NCI-H510A treated with DMSO at 0.1 percent for 48 hours (cell line): ENCODE results near the gene PRAME.
A peak's percentile ranks its signal among the peaks of the same experiment; 100 is the strongest.
"Not testable (repeated sequence)": the region's sequence is repeated elsewhere in the genome, so short reads cannot be mapped to it uniquely, and the experiment has no call there.

ENCODE experiments used
- DNase-seq: peaks from one replicate; lab custom pipeline; 2025; lab: John Stamatoyannopoulos, UW

Gene PRAME

DNA sequence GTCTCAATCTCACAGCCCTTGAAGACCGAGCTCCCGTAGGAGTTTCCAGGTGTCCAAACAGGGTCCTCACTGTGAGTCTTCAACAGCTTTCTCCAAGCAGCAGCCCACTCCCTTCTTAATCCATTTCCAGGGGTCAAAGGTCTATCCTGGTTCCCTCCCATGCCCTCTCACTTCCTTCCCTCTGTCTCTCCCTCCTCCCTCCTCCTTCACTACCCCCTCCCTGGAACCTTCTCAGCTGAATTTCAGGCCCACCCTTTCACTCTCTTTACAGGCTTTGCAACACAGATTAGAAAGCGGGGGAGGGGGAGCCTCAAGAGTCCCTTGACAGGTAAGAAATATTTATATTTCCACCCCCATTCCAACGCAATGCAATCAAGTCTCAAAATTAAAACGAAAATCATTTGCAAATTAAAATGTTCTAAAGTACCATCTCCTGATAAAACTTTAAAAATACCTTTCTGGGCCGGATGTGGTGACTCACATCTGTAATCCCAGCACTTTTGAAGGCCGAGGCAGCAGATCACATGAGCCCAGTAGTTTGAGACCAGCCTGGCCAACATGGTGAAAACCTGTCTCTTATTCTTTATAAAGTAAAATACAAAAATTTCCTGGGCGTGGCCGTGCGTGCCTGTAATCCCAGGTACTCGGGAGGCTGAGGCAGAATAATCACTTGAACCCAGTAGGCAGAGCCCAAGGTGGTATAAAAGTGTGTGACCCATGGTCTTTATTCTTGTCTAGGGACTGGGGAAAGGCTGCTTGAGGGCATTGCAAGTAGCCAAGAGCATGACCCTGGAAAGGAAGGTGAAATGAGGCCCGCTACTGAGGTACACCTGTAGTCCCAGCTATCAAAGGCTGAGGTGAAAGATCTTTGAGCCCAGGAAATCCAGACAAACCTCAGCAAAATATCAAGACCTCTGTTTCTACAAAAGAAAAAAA, 38.1 kb downstream of the PRAME start:
- no peak for DNase-seq

DNA sequence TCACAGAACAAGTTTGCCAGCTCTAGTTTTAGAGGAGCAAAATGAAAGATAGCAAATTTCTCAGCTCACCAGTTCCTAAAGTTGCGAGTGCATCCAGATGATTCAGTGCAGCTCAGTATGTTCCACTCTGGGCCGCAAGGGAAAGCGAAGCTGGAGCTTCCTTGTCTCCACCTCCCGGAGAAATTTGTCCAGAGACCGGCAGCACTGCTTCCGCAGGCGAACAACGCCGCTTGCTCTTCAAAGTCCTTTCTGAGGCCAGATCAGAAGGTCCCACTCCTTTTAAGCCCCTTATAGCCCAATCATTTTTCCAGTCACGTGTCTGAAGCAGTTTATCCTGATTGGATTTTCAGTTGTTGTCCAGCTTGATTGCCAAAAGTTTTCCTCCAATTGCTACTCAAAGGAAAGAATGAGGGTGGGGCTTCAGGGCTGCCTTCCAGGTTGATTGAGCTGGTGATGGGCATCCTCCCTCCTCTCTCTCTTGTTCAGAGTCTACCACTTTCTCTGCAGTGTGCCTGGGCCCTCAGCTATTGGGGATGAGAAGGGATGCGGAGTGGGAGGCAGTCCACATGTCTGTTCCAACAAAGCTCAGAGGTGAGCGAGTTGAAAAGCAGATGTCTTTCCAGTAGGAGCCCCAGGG, 38.9 kb downstream of the PRAME start, which contains the start of gene ZNF280A:
ZNF280A (minus strand) TSS at position 251 of the 637 bp plus-strand sequence. CDS start 4,640 bp downstream, outside the sequence.
- DNase-seq = peak; percentile 55

DNA sequence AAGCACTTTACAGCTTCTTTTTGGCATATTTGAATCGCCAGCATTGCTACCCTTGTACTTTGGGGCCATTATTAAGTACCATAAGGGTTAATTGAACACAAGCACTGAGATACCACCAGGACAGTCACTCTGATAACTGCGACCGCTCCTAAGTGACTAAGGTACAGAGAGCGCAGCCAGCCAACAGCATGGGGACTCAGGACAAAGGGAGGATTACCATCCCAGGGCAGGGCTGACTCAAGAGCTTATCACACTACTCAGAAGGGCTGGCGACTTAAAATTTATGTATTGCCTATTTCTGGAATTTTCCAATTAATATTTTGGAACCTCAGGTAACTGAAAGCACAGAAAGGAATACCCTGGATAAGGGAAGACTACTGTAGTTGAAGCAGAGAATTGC, 39.5 kb downstream of the PRAME start:
- no peak for DNase-seq

DNA sequence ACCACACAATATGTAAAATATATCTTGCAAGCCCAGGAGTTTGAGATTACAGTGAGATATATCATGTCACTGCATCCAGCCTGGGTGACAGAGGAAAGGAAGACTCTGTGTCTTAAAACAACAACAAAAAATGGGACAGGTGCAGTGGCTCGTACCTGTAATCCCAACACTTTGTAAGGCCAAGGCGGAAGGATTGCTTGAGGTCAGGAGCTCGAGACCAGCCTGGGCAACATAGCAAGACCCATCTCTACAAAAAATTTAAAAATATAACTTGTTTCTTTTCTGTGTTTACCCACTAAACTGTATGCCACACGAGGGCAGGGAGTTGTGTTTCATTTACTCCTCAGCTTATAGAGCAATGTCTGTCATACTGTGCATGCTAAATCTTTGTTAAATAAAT, 42.1 kb downstream of the PRAME start:
- no peak for DNase-seq

DNA sequence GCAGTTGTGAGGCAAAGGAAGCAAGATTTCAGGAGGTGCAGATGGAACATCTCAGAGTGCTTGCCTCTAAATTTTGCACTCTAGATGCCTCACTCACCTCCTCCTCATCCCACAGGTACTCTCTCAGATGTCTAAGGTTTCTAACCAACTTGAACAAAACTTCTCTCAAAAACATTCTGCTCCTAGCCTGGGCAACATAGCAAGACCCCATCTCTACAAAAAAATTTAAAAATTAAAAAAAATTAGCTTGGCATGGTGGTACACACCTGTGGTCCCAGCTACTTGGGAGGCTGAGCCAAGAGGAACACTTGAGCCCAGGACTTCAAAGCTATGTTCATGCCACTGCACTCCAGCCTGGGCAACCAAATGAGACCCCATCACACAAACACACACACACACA, 43.2 kb downstream of the PRAME start:
- DNase-seq = no peak

DNA sequence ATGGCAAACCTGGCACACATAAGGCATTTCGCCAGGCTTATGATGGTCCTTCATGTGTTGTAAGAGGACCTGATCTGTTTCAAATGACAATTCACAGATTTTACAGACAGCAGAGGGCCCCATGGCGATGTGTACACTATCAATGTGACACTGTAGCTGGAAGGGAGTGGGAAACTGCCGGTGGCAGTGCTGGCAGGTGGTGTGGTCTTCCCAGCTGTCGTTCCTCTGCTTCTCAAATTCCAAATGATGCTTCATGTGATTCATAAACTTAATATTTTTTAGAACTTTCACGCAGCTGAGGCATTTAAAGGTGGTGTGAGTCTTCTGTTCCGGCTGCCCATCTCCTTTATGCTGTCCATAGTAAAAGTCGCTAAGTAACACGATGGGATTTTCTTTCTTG, 44.6 kb downstream of the PRAME start:
- DNase-seq = not testable (repeated sequence)

DNA sequence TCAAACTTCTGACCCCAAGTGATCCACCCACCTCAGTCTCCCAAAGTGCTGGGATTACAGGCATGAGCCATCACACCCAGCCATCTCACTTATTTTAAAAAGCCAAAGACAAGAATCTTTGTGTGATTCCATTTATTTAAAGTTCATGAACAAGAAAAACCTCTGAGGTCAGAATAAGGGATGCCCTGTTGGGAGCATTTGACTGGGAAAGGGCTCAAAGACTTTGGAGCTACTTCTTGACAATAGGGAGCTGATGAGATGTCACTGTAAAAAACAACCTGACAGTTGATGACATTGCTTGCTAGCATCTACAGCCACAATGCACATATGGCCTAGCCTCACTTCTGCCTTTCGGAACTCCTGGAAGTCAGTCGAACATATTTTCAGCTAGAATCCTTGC, 45.4 kb downstream of the PRAME start:
- no peak for DNase-seq

DNA sequence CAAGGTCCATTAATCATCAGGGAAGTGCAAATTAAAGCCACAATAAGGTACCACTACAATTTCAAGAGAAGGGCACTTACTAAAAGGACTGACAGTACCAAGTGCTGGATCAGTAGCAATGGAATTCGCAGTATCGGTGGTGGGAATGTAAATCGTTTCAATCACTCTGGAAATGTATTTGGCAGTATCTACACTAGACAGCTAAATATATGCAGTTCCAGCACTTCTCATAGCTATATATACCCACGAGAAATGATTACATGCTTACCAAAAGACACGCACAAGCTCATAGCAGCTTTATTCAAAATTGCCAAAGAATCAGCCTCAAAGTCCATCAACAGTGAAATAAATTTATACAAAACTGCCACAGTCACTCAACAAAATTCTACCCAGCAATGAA, 46.1 kb downstream of the PRAME start:
- DNase-seq = no peak

DNA sequence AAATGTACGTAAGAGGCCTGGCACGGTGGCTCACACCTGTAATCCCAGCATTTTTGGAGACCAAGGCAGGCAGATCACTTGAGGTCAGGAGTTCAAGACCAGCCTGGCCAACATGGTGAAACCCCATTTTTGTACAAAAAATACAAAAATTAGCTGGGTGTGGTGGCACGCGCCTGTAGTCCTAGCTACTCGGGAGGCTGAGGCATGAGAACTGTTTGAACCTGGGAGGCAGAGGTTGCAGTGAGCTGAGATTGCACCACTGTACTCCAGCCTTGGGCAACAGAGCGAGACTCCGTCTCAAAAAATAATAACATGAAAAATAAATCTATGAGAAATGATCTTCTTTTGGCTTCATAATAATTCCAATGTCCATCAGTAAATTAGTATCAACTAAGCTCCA, 48.2 kb downstream of the PRAME start:
- DNase-seq = not testable (repeated sequence)

DNA sequence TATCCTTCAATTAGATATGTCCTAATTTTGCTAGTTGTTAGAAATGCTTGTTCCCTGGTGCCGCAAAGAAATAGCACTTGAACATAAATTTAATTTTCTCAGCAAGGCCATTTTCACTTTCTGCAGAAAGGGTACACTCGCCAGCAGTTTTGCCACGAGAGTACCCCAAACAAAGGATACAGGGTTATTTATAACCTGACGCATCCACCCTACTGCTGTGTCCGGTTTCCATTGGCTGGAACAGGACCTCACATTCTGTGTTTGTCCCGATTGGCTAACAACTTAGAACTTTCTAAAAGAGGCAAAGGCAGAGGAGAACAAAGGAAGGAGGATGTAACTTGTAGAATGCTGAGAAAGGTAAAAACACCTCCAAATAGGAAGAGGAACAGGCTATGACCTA, 49.2 kb downstream of the PRAME start:
- not testable (repeated sequence) for DNase-seq

DNA sequence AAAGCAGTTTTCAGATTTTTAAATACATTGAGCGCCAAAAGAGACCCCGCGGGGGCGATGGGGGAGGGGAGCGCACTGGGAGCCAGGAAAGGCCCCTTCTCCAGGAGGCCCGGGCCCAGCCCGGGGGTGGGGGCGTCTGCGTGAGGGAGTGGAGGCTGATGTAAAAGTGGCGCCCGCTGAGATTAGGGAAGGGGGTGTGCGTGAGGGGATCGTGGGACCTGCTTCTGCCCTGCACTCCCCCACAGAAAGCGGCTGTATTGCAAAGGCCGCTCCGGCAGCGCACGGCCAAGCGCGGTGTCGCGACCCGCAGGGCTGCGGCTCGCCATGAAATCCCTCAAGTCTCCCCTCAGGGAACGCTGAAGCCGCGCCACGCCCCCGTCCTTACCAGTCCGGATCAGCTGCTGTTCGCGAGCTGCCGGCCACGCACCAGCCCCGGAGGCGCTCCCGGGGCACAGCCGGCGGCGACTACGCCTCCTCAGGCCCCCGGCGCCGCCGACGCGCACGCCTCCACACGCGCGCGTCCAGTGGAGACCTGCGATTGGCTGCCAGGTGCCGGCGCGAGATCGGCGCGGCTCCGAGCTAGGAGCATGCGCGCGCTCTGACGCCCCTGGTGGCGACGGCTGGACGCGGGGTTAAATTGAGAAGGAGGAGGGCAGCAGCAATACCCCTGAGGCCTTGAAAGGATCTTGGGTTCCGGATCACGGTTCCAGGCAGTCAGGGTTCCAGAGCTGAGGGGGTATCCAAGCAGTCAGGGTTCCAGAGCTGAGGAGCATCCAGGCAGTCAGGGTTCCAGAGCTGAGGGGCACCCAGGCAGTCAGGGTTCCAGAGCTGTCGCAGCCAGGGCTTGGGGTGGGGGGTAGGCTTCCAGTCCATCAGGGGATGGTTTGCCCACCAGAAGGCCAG, 50.5 kb downstream of the PRAME start, which contains the start of gene ZNF280B:
ZNF280B (minus strand) TSS at position 469 of the 903 bp plus-strand sequence. CDS start 19,344 bp downstream, outside the sequence.
- DNase-seq = peak; percentile 32

DNA sequence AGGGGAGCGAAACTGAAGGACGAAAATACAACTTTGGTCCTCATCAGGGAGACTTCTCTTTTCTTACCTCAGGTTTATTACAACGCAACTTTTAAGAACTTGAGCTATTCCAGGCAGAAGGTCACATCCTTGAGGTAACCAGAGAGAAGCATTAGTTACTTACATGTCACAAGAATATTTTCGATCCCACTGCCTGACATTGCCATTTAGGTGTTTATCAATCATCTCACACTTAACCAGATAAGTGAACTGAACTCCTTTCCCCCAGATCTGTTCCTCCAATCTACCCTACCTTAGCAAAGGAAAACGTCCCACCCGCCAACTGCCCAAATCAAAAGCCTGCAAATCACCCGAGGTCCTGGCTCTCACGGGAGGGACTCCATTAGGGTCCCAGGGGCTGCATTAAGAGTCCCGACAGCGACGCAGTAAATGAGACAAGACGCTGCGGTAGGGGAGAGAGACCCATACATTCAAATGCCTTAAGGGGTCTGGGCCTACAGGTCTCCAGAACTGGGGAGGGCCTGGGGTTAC, 51.3 kb downstream of the PRAME start:
- DNase-seq = no peak

DNA sequence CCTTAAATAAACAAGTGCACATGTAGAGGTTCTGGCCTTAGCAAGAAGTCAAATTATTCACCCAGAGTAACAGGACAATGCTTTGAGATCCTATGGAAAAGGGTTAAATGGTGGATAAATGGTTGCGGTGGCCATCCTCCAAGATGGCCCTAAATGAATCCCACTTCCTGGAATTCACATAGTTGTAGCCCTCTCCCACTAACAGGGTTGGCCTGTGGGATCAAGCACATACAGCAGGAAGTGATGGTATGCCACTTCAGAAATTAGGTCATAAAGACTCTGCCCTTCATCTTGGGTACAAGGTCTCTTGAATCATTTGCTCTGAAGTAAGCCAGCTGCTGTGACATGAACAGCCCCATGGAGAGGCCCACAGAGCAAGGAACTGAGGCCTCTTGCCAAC, 52.3 kb downstream of the PRAME start:
- DNase-seq = no peak

DNA sequence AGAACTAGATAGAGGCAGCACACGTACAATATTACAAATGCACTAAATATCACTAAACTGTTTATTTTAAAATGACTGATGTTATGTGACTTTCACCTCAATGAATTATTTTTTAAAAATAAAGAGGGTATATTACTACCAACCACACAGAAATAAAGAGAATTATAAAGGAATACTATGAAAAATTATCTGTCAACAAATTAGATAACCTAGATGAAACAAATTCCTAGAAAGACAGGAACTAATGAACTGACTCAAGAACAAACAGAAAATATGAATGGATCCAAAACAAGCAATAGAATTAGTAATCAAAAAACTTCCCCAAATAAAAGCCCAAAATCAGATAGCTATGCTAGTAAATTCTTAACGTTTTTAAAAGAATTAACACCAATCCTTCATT, 60.8 kb downstream of the PRAME start:
- no peak for DNase-seq
